Measurements from ENCODE around the gene WIPF1. TPM values are rescaled to one million over a fixed set of nuclear protein-coding genes. Genes with fewer than 3 reads are reported as not detected.

The WIPF1 gene
- total and polyA plus RNA-seq, 3 experiments from 2014 or later: 200 to 326 (median 317) TPM

- CTCF ChIA-PET: interaction anchor here (1.3 kb wide), 1 partner anchor 59 kb away, joined by 3 read pairs; no protein-coding TSS in a partner anchor
- Histone ChIP-seq H3K27me3 (ENCODE audit: insufficient read depth, low read length, poor library complexity, severe bottlenecking) (no peaks in the 10 kb centered on the region), H3K27ac (ENCODE audit: low read depth, low read length) (no peak overlapping the region), H3K4me3 (ENCODE audit: low read length) (no peak overlapping the region), H3K9me3 (ENCODE audit: low read length) (no peaks in the 10 kb centered on the region), H3K4me1 (ENCODE audit: insufficient read depth, low read length) (peaks cover 64% of the 10 kb centered on the region), H3K36me3 (ENCODE audit: insufficient read depth, low read length) (peaks cover 3% of the 10 kb centered on the region)
- Mint-ChIP-seq H3K27me3 (no peaks in the 10 kb centered on the region), H3K4me3 (peak overlapping the region; percentile 13 to 97 (median 68)), H3K36me3 (peaks cover 3 to 90% (median 35%) of the 10 kb centered on the region in 3 donors), H3K9me3 (no peaks in the 10 kb centered on the region), H3K4me1 (peaks cover 71 to 91% (median 80%) of the 10 kb centered on the region in 3 donors), H3K27ac (peak overlapping the region; percentile 71 to 94 (median 87))
- DNase-seq: peak in 1 of 5 donors; percentile 29
- POLR2A ChIA-PET: interaction anchor here (0.6 to 1.5 kb wide), 2 partner anchors 11 to 17 kb away, joined by 3 to 4 read pairs; no protein-coding TSS in a partner anchor
These were observed 31.9 kb upstream of the WIPF1 start for GRCh38 chr2:174629506-174629905.

GRCh38 chr2:174628528-174629169 is 31.0 kb upstream of the WIPF1 start:
- H3K4me3 Mint-ChIP-seq: peak overlapping the region in 1 of 7 donors; percentile 37
- Histone ChIP-seq H3K27ac (ENCODE audit: low read depth, low read length) (no peak overlapping the region), H3K27me3 (ENCODE audit: insufficient read depth, low read length, poor library complexity, severe bottlenecking) (no peaks in the 10 kb centered on the region), H3K9me3 (ENCODE audit: low read length) (no peaks in the 10 kb centered on the region), H3K4me1 (ENCODE audit: insufficient read depth, low read length) (peaks cover 70% of the 10 kb centered on the region), H3K4me3 (ENCODE audit: low read length) (no peak overlapping the region), H3K36me3 (ENCODE audit: insufficient read depth, low read length) (peaks cover 3% of the 10 kb centered on the region)
- H3K9me3 Mint-ChIP-seq: no peaks in the 10 kb centered on the region
- DNase-seq: no peak
- H3K27ac Mint-ChIP-seq: peak overlapping the region in 7 of 8 donors; percentile 18 to 79 (median 40)
- peaks cover 3 to 91% (median 40%) of the 10 kb centered on the region in 3 donors for H3K36me3 Mint-ChIP-seq
- H3K27me3 Mint-ChIP-seq: no peaks in the 10 kb centered on the region
- peaks cover 79 to 94% (median 85%) of the 10 kb centered on the region in 3 donors for H3K4me1 Mint-ChIP-seq
- CTCF ChIA-PET: interaction anchor here (1.1 to 1.3 kb wide), 2 partner anchors 59 to 165 kb away, joined by 3 read pairs; no protein-coding TSS in a partner anchor
- POLR2A ChIA-PET: interaction anchor here (1.5 kb wide), 1 partner anchor 10 kb away, joined by 4 read pairs; no protein-coding TSS in a partner anchor

GRCh38 chr2:174627216-174627615 is 29.6 kb upstream of the WIPF1 start:
- H3K4me1 ChIP-seq (ENCODE audit: insufficient read depth, low read length): peaks cover 74% of the 10 kb centered on the region
- CTCF ChIA-PET: no interaction called here
- Mint-ChIP-seq H3K27me3 (no peaks in the 10 kb centered on the region), H3K4me3 (peak overlapping the region in 2 of 7 donors; percentile 20 to 49), H3K9me3 (no peaks in the 10 kb centered on the region), H3K4me1 (peaks cover 83 to 93% (median 90%) of the 10 kb centered on the region in 3 donors), H3K36me3 (peaks cover 3 to 92% (median 41%) of the 10 kb centered on the region in 3 donors), H3K27ac (peak overlapping the region; percentile 38 to 89 (median 80))
- no peak overlapping the region for H3K27ac ChIP-seq (ENCODE audit: low read depth, low read length)
- POLR2A ChIA-PET: no interaction called here
- H3K9me3 ChIP-seq (ENCODE audit: low read length): no peaks in the 10 kb centered on the region
- H3K4me3 ChIP-seq (ENCODE audit: low read length): no peak overlapping the region
- no peaks in the 10 kb centered on the region for H3K27me3 ChIP-seq (ENCODE audit: insufficient read depth, low read length, poor library complexity, severe bottlenecking)
- no peak for DNase-seq
- H3K36me3 ChIP-seq (ENCODE audit: insufficient read depth, low read length): peaks cover 7% of the 10 kb centered on the region

- Histone ChIP-seq H3K4me1 (ENCODE audit: insufficient read depth, low read length) (peaks cover 53% of the 10 kb centered on the region), H3K27me3 (ENCODE audit: insufficient read depth, low read length, poor library complexity, severe bottlenecking) (no peaks in the 10 kb centered on the region), H3K4me3 (ENCODE audit: low read length) (no peak overlapping the region), H3K27ac (ENCODE audit: low read depth, low read length) (no peak overlapping the region), H3K9me3 (ENCODE audit: low read length) (no peaks in the 10 kb centered on the region), H3K36me3 (ENCODE audit: insufficient read depth, low read length) (peaks cover 7% of the 10 kb centered on the region)
- peaks cover 73 to 87% (median 86%) of the 10 kb centered on the region in 3 donors for H3K4me1 Mint-ChIP-seq
- peaks cover 3 to 84% (median 35%) of the 10 kb centered on the region in 3 donors for H3K36me3 Mint-ChIP-seq
- CTCF ChIA-PET: no interaction called here
- H3K27ac Mint-ChIP-seq: peak overlapping the region; percentile 32 to 87 (median 72)
- peaks cover 0 to 1% of the 10 kb centered on the region in 2 donors for H3K27me3 Mint-ChIP-seq
- H3K9me3 Mint-ChIP-seq: no peaks in the 10 kb centered on the region
- DNase-seq: no peak
- POLR2A ChIA-PET: no interaction called here
- no peak overlapping the region for H3K4me3 Mint-ChIP-seq
These were observed 27.4 kb upstream of the WIPF1 start for GRCh38 chr2:174624895-174625430.

- H3K9me3 ChIP-seq (ENCODE audit: low read length): no peaks in the 10 kb centered on the region
- H3K4me3 ChIP-seq (ENCODE audit: low read length): no peak overlapping the region
- Mint-ChIP-seq H3K36me3 (peaks cover 3 to 80% (median 28%) of the 10 kb centered on the region in 3 donors), H3K27ac (peak overlapping the region; percentile 34 to 94 (median 82)), H3K4me1 (peaks cover 71 to 89% (median 84%) of the 10 kb centered on the region in 3 donors), H3K27me3 (peaks cover 0 to 1% of the 10 kb centered on the region in 2 donors), H3K4me3 (peak overlapping the region in 1 of 7 donors; percentile 79), H3K9me3 (no peaks in the 10 kb centered on the region)
- ChIA-PET CTCF (interaction anchor here (0.7 to 1.9 kb wide), 5 partner anchors 10 to 161 kb away, joined by 3 to 4 read pairs (median 4); no protein-coding TSS in a partner anchor), POLR2A (no interaction called here)
- H3K27me3 ChIP-seq (ENCODE audit: insufficient read depth, low read length, poor library complexity, severe bottlenecking): no peaks in the 10 kb centered on the region
- DNase-seq: no peak
- H3K4me1 ChIP-seq (ENCODE audit: insufficient read depth, low read length): peaks cover 49% of the 10 kb centered on the region
- H3K27ac ChIP-seq (ENCODE audit: low read depth, low read length): no peak overlapping the region
- peaks cover 7% of the 10 kb centered on the region for H3K36me3 ChIP-seq (ENCODE audit: insufficient read depth, low read length)
These were observed 26.1 kb upstream of the WIPF1 start for GRCh38 chr2:174623690-174624089.

- H3K27ac ChIP-seq (ENCODE audit: low read depth, low read length): no peak overlapping the region
- H3K4me3 ChIP-seq (ENCODE audit: low read length): no peak overlapping the region
- H3K4me1 Mint-ChIP-seq: peaks cover 71 to 89% (median 84%) of the 10 kb centered on the region in 3 donors
- CTCF ChIA-PET: interaction anchor here (0.7 to 1.9 kb wide), 6 partner anchors 10 to 160 kb away, joined by 3 to 4 read pairs (median 4); no protein-coding TSS in a partner anchor
- H3K36me3 Mint-ChIP-seq: peaks cover 3 to 78% (median 25%) of the 10 kb centered on the region in 3 donors
- H3K27me3 ChIP-seq (ENCODE audit: insufficient read depth, low read length, poor library complexity, severe bottlenecking): no peaks in the 10 kb centered on the region
- peaks cover 7% of the 10 kb centered on the region for H3K36me3 ChIP-seq (ENCODE audit: insufficient read depth, low read length)
- H3K4me1 ChIP-seq (ENCODE audit: insufficient read depth, low read length): peaks cover 49% of the 10 kb centered on the region
- H3K4me3 Mint-ChIP-seq: no peak overlapping the region
- H3K9me3 ChIP-seq (ENCODE audit: low read length): no peaks in the 10 kb centered on the region
- H3K27ac Mint-ChIP-seq: peak overlapping the region; percentile 34 to 94 (median 82)
- peaks cover 0 to 1% of the 10 kb centered on the region in 2 donors for H3K27me3 Mint-ChIP-seq
- H3K9me3 Mint-ChIP-seq: no peaks in the 10 kb centered on the region
- POLR2A ChIA-PET: interaction anchor here (0.6 kb wide), 1 partner anchor 85 kb away, joined by 3 read pairs; no protein-coding TSS in a partner anchor
- no peak for DNase-seq
These were observed 25.6 kb upstream of the WIPF1 start for GRCh38 chr2:174623106-174623637.

- ChIA-PET POLR2A (interaction anchor here (0.6 kb wide), 1 partner anchor 11 kb away, joined by 6 read pairs; no protein-coding TSS in a partner anchor), CTCF (no interaction called here)
- no peak for DNase-seq
- peaks cover 50% of the 10 kb centered on the region for H3K4me1 ChIP-seq (ENCODE audit: insufficient read depth, low read length)
- no peaks in the 10 kb centered on the region for H3K9me3 Mint-ChIP-seq
- H3K36me3 ChIP-seq (ENCODE audit: insufficient read depth, low read length): peaks cover 13% of the 10 kb centered on the region
- H3K9me3 ChIP-seq (ENCODE audit: low read length): no peaks in the 10 kb centered on the region
- peaks cover 3 to 71% (median 20%) of the 10 kb centered on the region in 3 donors for H3K36me3 Mint-ChIP-seq
- H3K27ac Mint-ChIP-seq: peak overlapping the region in 6 of 8 donors; percentile 40 to 86 (median 58)
- peaks cover 0 to 1% of the 10 kb centered on the region in 2 donors for H3K27me3 Mint-ChIP-seq
- no peak overlapping the region for H3K27ac ChIP-seq (ENCODE audit: low read depth, low read length)
- H3K4me1 Mint-ChIP-seq: peaks cover 72 to 89% (median 84%) of the 10 kb centered on the region in 3 donors
- H3K4me3 Mint-ChIP-seq: no peak overlapping the region
- no peaks in the 10 kb centered on the region for H3K27me3 ChIP-seq (ENCODE audit: insufficient read depth, low read length, poor library complexity, severe bottlenecking)
- H3K4me3 ChIP-seq (ENCODE audit: low read length): no peak overlapping the region
These were observed 23.7 kb upstream of the WIPF1 start for GRCh38 chr2:174621323-174621722.

Data from CD8-positive, alpha-beta memory T cell (primary cell).